Fibroblast of villous mesenchyme (primary cell): Measurements from ENCODE around the gene APPL2. TPM values are rescaled to one million over a fixed set of nuclear protein-coding genes. Genes with fewer than 3 reads are reported as not detected.
"Not testable (repeated sequence)": the region's sequence is repeated elsewhere in the genome, so short reads cannot be mapped to it uniquely, and the experiment has no call there.

Source experiments
- DNase-seq: peaks from one replicate; pipeline ENCODE4 v3.0.0-alpha.2; 2010; ENCODE audit warnings: low read depth
- H3K4me3 ChIP-seq: 2 replicates; pipeline ENCODE4 v1.5.1; 2011; ENCODE audit warnings: low read depth, mild to moderate bottlenecking, low read length
- CTCF ChIP-seq: IDR thresholded peaks from 2 replicates; pipeline ENCODE4 v1.5.1; 2012; ENCODE audit warnings: low read depth, mild to moderate bottlenecking, low read length; ENCODE audit not compliant: insufficient read depth
- total RNA-seq: library from RNA; depleted of rRNA; stranded (reverse); fragments of >200 nt; gene quantifications from 2 replicates; pipeline ENCODE4 v1.2.3, GENCODE V29; 2012

Gene APPL2
- total RNA-seq, 1 donor, result 60.9 TPM

- H3K4me3 ChIP-seq, result no peak overlapping the region
- DNase-seq, result peak; percentile 72
- TF ChIP-seq CTCF, result no peak
These were observed 20.9 kb upstream of the APPL2 start for GRCh38 chr12:105256921-105257320.

- H3K4me3 ChIP-seq, DNase-seq: not testable (repeated sequence)
These were observed 20.5 kb upstream of the APPL2 start for GRCh38 chr12:105256431-105256830.

- DNase-seq, result no peak
- TF ChIP-seq CTCF, result no peak
- H3K4me3 ChIP-seq, result no peak overlapping the region
These were observed 20.0 kb upstream of the APPL2 start for GRCh38 chr12:105256011-105256410.

- peak; percentile 64 for DNase-seq
- no peak overlapping the region for H3K4me3 ChIP-seq
- TF ChIP-seq CTCF, result no peak
These were observed 18.0 kb upstream of the APPL2 start for GRCh38 chr12:105253866-105254513.

- no peak for DNase-seq
- no peak for TF ChIP-seq CTCF
- no peak overlapping the region for H3K4me3 ChIP-seq
These were observed 16.9 kb upstream of the APPL2 start for GRCh38 chr12:105252901-105253300.

- not testable (repeated sequence) for DNase-seq, H3K4me3 ChIP-seq
These were observed 9.9 kb upstream of the APPL2 start for GRCh38 chr12:105245776-105246427.

- H3K4me3 ChIP-seq, result no peak overlapping the region
- TF ChIP-seq CTCF, result no peak
- DNase-seq, result no peak
These were observed 9.3 kb upstream of the APPL2 start for GRCh38 chr12:105245291-105245690.

- H3K4me3 ChIP-seq, result no peak overlapping the region
- TF ChIP-seq CTCF, result no peak
- no peak for DNase-seq
These were observed 4.3 kb upstream of the APPL2 start for GRCh38 chr12:105240228-105240627.
